ENCODE results near the gene SPACA6. TPM values are rescaled to one million over a fixed set of nuclear protein-coding genes. Genes with fewer than 3 reads are reported as not detected.
A peak's percentile ranks its signal among the peaks of the same experiment; 100 is the strongest.

The SPACA6 gene
- total and polyA plus RNA-seq, 9 of the 15 experiments (the other 6 are each of a cell fraction or from before 2014, with no cell fraction given), result 1.3 to 17.3 (median 6.2) TPM

- 5% methylated on average over 4 of the region's 9 CpGs for WGBS (ENCODE audit: insufficient coverage, low coverage, missing lambda C conversion rate)
- BruUV-seq (replicated peaks), result no TSS peak
- peak overlapping the region; percentile 86 for H3K4me2 ChIP-seq (ENCODE audit: insufficient read depth, low read length)
- no peaks in the 10 kb centered on the region for H3K9me1 ChIP-seq (ENCODE audit: control insufficient read depth, insufficient read depth, low read length)
- ChIA-PET POLR2A (no interaction called here), CTCF (ENCODE audit: low intra/inter-chr PET ratio) (no interaction called here)
- peak overlapping the region; percentile 61; the same call in 1 of the 2 replicates for H2AFZ ChIP-seq (ENCODE audit: low read depth, low read length)
- H3K4me3 ChIP-seq, result peak overlapping the region; percentile 52
- DNase-seq (ENCODE audit: extremely low read depth in 1 of 4, low spot score in 3 of 4) (no peak), ATAC-seq (peak; percentile 13), FAIRE-seq (no peak)
- peaks cover 30% of the 10 kb centered on the region; the same call in 1 of the 3 replicates for H3K36me3 ChIP-seq (ENCODE audit: control insufficient read depth, insufficient read depth, low read length)
- peaks cover 65% of the 10 kb centered on the region for H3K79me2 ChIP-seq (ENCODE audit: control insufficient read depth, insufficient read depth, low read length)
- peaks cover 24 to 66% of the 10 kb centered on the region in 2 experiments for H3K4me1 ChIP-seq (replicated peaks in 1 of 2; ENCODE audit: control insufficient read depth in 2 of 2, insufficient read depth in 2 of 2, low read length in 2 of 2)
- no peaks in the 10 kb centered on the region for H3K27me3 ChIP-seq (ENCODE audit: control insufficient read depth in 2 of 2, insufficient read depth in 2 of 2, low read length in 2 of 2)
- peak overlapping the region; percentile 59 to 86 for H3K9ac ChIP-seq (ENCODE audit: insufficient read depth in 1 of 2, low read depth in 2 of 2, low read length in 2 of 2)
- peak overlapping the region; percentile 69 for H3K27ac ChIP-seq (ENCODE audit: extremely low read depth, low read depth, low read length)
- H4K20me1 ChIP-seq (replicated peaks; ENCODE audit: control insufficient read depth, insufficient read depth, low read length), result no peaks in the 10 kb centered on the region
- no peaks in the 10 kb centered on the region for H3K9me3 ChIP-seq (replicated peaks; ENCODE audit: control insufficient read depth, insufficient read depth, low read depth, low read length)
- intact Hi-C loops (cut with micrococcal nuclease), result no loop called here
- in situ Hi-C loops (cut with MboI), result no loop called here
- TF ChIP-seq KLF1 (tag; IDR thresholded peaks at IDR 0.05), result no peak
- TF ChIP-seq ARNT (IDR thresholded peaks at IDR 0.05), result peak; percentile 71 to 93; a peak in 3 of 4 replicates
- TF ChIP-seq ESRRB (CRISPR knock-in tag; IDR thresholded peaks at IDR 0.05; ENCODE audit: borderline replicate concordance), result no peak
- peak; percentile 68 to 94 for TF ChIP-seq KDM1A (IDR thresholded peaks at IDR 0.05)
- peak; percentile 87 for TF ChIP-seq BRD9 (IDR thresholded peaks at IDR 0.05; ENCODE audit: low read depth, partially characterized antibody)
- no peak for TF ChIP-seq SIN3B (IDR thresholded peaks at IDR 0.05; ENCODE audit: low read depth)
- no peak for TF ChIP-seq HSF4 (CRISPR knock-in tag; IDR thresholded peaks at IDR 0.05; ENCODE audit: borderline replicate concordance)
- TF ChIP-seq ZC3H8 (IDR thresholded peaks at IDR 0.05), result 0 out of 2 replicates have a peak, but pooled peaks have one; percentile 74
- TF ChIP-seq, protein P1, sequence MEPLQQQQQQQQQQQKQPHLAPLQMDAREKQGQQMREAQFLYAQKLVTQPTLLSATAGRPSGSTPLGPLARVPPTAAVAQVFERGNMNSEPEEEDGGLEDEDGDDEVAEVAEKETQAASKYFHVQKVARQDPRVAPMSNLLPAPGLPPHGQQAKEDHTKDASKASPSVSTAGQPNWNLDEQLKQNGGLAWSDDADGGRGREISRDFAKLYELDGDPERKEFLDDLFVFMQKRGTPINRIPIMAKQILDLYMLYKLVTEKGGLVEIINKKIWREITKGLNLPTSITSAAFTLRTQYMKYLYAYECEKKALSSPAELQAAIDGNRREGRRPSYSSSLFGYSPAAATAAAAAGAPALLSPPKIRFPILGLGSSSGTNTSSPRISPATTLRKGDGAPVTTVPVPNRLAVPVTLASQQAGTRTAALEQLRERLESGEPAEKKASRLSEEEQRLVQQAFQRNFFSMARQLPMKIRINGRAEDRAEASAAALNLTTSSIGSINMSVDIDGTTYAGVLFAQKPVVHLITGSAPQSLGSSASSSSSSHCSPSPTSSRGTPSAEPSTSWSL (CRISPR knock-in tag; IDR thresholded peaks at IDR 0.05; ENCODE audit: borderline replicate concordance), result no peak
- peak; percentile 63; the same call in 1 of the 2 replicates for TF ChIP-seq SPI1 (IDR thresholded peaks at IDR 0.05; ENCODE audit: borderline replicate concordance, low read depth, low read length)
- TF ChIP-seq CHD7 (IDR thresholded peaks at IDR 0.05; ENCODE audit: low read depth, low read length), result no peak
Observed at GRCh38 chr19:51691074-51691583, 2.0 kb upstream of the SPACA6 start.
